SK-N-SH treated with all-trans-retinoic acid at 6 μM for 48 hours (cell line): ENCODE data around the gene SNN.
A peak's percentile ranks its signal among the peaks of the same experiment; 100 is the strongest.

Experiments
- ATAC-seq: fragments of 200-7000 bp; cut with Tn5 transposase; 3 replicates; pipeline ENCODE4 v1.9.1; 2020; ENCODE audit warnings: mild to moderate bottlenecking, moderate library complexity
- ARNTL ChIP-seq: fragments of 450-650 bp; formaldehyde crosslinking; IDR thresholded peaks from 2 replicates; pipeline ENCODE4 v1.5.0; 2020; ENCODE audit warnings: low read depth, mild to moderate bottlenecking, moderate library complexity, borderline replicate concordance
- BACH2 ChIP-seq: fragments of 250-450 bp; sonication (Bioruptor Pico); IDR thresholded peaks from 2 replicates; pipeline ENCODE4 v1.9.0; 2021; ENCODE audit warnings: mild to moderate bottlenecking, borderline replicate concordance
- CREB5 ChIP-seq: fragments of 250-450 bp; sonication (Bioruptor Pico); IDR thresholded peaks from 2 replicates; pipeline ENCODE4 v1.5.1; 2020; ENCODE audit warnings: low read depth, mild to moderate bottlenecking, moderate library complexity
- CSDC2 ChIP-seq: fragments of 250-450 bp; sonication (Bioruptor Pico); IDR thresholded peaks from 2 replicates; pipeline ENCODE4 v1.5.0; 2020; ENCODE audit warnings: mild to moderate bottlenecking, moderate library complexity
- GLIS3 ChIP-seq: fragments of 250-450 bp; sonication (Bioruptor Pico); IDR thresholded peaks from 2 replicates; pipeline ENCODE4 v1.5.0; 2020; ENCODE audit warnings: mild to moderate bottlenecking, moderate library complexity
- ISL1 ChIP-seq: fragments of 250-450 bp; sonication (Bioruptor Pico); IDR thresholded peaks from 2 replicates; pipeline ENCODE4 v2.1.2; 2022; ENCODE audit warnings: mild to moderate bottlenecking, moderate library complexity
- OSR1 ChIP-seq: fragments of 250-450 bp; sonication (Bioruptor Pico); IDR thresholded peaks from 2 replicates; pipeline ENCODE4 v1.8.0; 2022; ENCODE audit warnings: moderate library complexity, mild to moderate bottlenecking, inconsistent platforms
- PATZ1 ChIP-seq: fragments of 250-450 bp; sonication (Bioruptor Pico); IDR thresholded peaks from 2 replicates; pipeline ENCODE4 v1.8.0; 2020; ENCODE audit warnings: mild to moderate bottlenecking, moderate library complexity, borderline replicate concordance
- POU6F1 ChIP-seq: fragments of 250-450 bp; sonication (Bioruptor Pico); IDR thresholded peaks from 2 replicates; pipeline ENCODE4 v1.8.0; 2021; ENCODE audit warnings: low read depth, mild to moderate bottlenecking, moderate library complexity, borderline replicate concordance
- PPARA ChIP-seq: fragments of 250-450 bp; sonication (Bioruptor Pico); IDR thresholded peaks from 2 replicates; pipeline ENCODE4 v1.5.0; 2020; ENCODE audit warnings: mild to moderate bottlenecking, borderline replicate concordance
- RARB ChIP-seq: fragments of 250-450 bp; sonication (Bioruptor Pico); IDR thresholded peaks from 2 replicates; pipeline ENCODE4 v1.8.0; 2021; ENCODE audit warnings: mild to moderate bottlenecking, moderate library complexity
- SNAI2 ChIP-seq: fragments of 250-450 bp; sonication (Bioruptor Pico); IDR thresholded peaks from 2 replicates; pipeline ENCODE4 v1.5.0; 2020; ENCODE audit warnings: mild to moderate bottlenecking, moderate library complexity
- TCF4 ChIP-seq: fragments of 250-450 bp; sonication (Bioruptor Pico); IDR thresholded peaks from 2 replicates; pipeline ENCODE4 v1.8.0; 2021; ENCODE audit warnings: mild to moderate bottlenecking, moderate library complexity, borderline replicate concordance
- TOX ChIP-seq: fragments of 250-450 bp; sonication (Bioruptor Pico); IDR thresholded peaks from 2 replicates; pipeline ENCODE4 v1.8.0; 2021; ENCODE audit warnings: mild to moderate bottlenecking, moderate library complexity, borderline replicate concordance
- TSHZ2 ChIP-seq: fragments of 250-450 bp; sonication (Bioruptor Pico); IDR thresholded peaks from 2 replicates; pipeline ENCODE4 v1.5.0; 2020; ENCODE audit warnings: mild to moderate bottlenecking, moderate library complexity
- ZC3H10 ChIP-seq: fragments of 250-450 bp; sonication (Bioruptor Pico); IDR thresholded peaks from 2 replicates; pipeline ENCODE4 v1.5.1; 2021; ENCODE audit warnings: mild to moderate bottlenecking, moderate library complexity
- ZFP3 ChIP-seq: fragments of 250-450 bp; sonication (Bioruptor Pico); IDR thresholded peaks from 2 replicates; pipeline ENCODE4 v1.5.0; 2020; ENCODE audit warnings: mild to moderate bottlenecking, moderate library complexity
- ZFP30 ChIP-seq: fragments of 450-650 bp; formaldehyde crosslinking; IDR thresholded peaks from 2 replicates; pipeline ENCODE4 v1.5.0; 2022; ENCODE audit warnings: mild to moderate bottlenecking, moderate library complexity
- ZNF565 ChIP-seq: fragments of 450-650 bp; formaldehyde crosslinking; conservative IDR thresholded peaks from 2 replicates; pipeline ENCODE4 v1.5.0; 2020; ENCODE audit warnings: low read depth, mild to moderate bottlenecking, moderate library complexity
- ZNF8 ChIP-seq: fragments of 450-650 bp; formaldehyde crosslinking; IDR thresholded peaks from 2 replicates; pipeline ENCODE4 v1.5.0; 2020; ENCODE audit warnings: mild to moderate bottlenecking, moderate library complexity

The SNN gene

GRCh38 chr16:11667824-11668622 lies at the start of gene SNN:
Gene SNN (plus strand): TSS chr16:11668455. CDS start chr16:11676060, 7,605 bp downstream.
- ATAC-seq = peak; percentile 95
- no peak for TF ChIP-seq BACH2

- ATAC-seq = no peak
- TF ChIP-seq ISL1 (CRISPR knock-in tag) = no peak
- TF ChIP-seq TCF4 = no peak
- TF ChIP-seq RARB (CRISPR knock-in tag) = no peak
- TF ChIP-seq BACH2 = no peak
- TF ChIP-seq ZNF8 (CRISPR knock-in tag) = no peak
- no peak for TF ChIP-seq OSR1
- TF ChIP-seq PPARA (CRISPR knock-in tag) = no peak
- TF ChIP-seq POU6F1 (CRISPR knock-in tag) = no peak
- no peak for TF ChIP-seq ZC3H10 (CRISPR knock-in tag)
- no peak for TF ChIP-seq GLIS3 (CRISPR knock-in tag)
- no peak for TF ChIP-seq ZFP3 (CRISPR knock-in tag)
Measured at GRCh38 chr16:11619327-11619851, 48.9 kb upstream of the SNN start.

- TF ChIP-seq CSDC2 (CRISPR knock-in tag) (no peak), PATZ1 (no peak), ZNF8 (CRISPR knock-in tag) (no peak), ZFP30 (CRISPR knock-in tag) (no peak), TSHZ2 (CRISPR knock-in tag) (no peak), TOX (CRISPR knock-in tag) (no peak), CREB5 (CRISPR knock-in tag) (no peak), ZC3H10 (CRISPR knock-in tag) (no peak), ZFP3 (CRISPR knock-in tag) (no peak), ARNTL (CRISPR knock-in tag) (no peak), RARB (CRISPR knock-in tag) (no peak), PPARA (CRISPR knock-in tag) (no peak), ZNF565 (no peak), GLIS3 (CRISPR knock-in tag) (no peak), SNAI2 (CRISPR knock-in tag) (no peak), ISL1 (CRISPR knock-in tag) (no peak)
- no peak for ATAC-seq
Measured at GRCh38 chr16:11620243-11621003, 47.8 kb upstream of the SNN start.
